ENCODE data around the gene EMC1.
"Not testable (repeated sequence)": the region's sequence is repeated elsewhere in the genome, so short reads cannot be mapped to it uniquely, and the experiment has no call there.

GRCh38 chr1:19285807-19286206, 34.5 kb upstream of the EMC1 start:
- TF ChIP-seq CBX2 (IDR thresholded peaks at IDR 0.05; ENCODE audit: borderline replicate concordance, low read depth); CEBPB (IDR thresholded peaks at IDR 0.05); CTCF (IDR thresholded peaks at IDR 0.05): not testable (repeated sequence)

All from A549 (cell line).